HL-60 (cell line): Measurements from ENCODE around the gene KATNAL2.
A peak's percentile ranks its signal among the peaks of the same experiment; 100 is the strongest.

Experiments used
- DNase-seq, 2 experiments: peaks; one replicate each; pipeline ENCODE4 v3.0.0-alpha.2; 2010 to 2020; ENCODE audit warnings: low read depth in 1 of 2, low spot score in 1 of 2
- H3K27ac ChIP-seq: fragments of 250-450 bp; sonication (Bioruptor Pico); replicated peaks from 2 replicates; pipeline ENCODE4 v1.5.1; 2020; ENCODE audit warnings: mild to moderate bottlenecking, moderate library complexity
- H3K27me3 ChIP-seq: fragments of 250-450 bp; sonication (Bioruptor Pico); 2 replicates; pipeline ENCODE4 v1.5.1; 2021; ENCODE audit warnings: mild to moderate bottlenecking, moderate library complexity; ENCODE audit not compliant: insufficient read depth, poor library complexity, severe bottlenecking
- H3K4me3 ChIP-seq: replicated peaks from 2 replicates; pipeline ENCODE4 v1.5.1; 2011; ENCODE audit warnings: mild to moderate bottlenecking, control low read depth, low read length; ENCODE audit not compliant: insufficient read depth
- CTCF ChIP-seq: IDR thresholded peaks from one replicate; pipeline ENCODE4 v1.5.1; 2011; ENCODE audit warnings: low read length, control low read depth, inconsistent platforms; ENCODE audit not compliant: insufficient read depth
- GABPA ChIP-seq: IDR thresholded peaks from 2 replicates; pipeline ENCODE4 v1.6.1; 2012; ENCODE audit warnings: low read depth
- POLR2AphosphoS5 ChIP-seq: IDR thresholded peaks from 2 replicates; pipeline ENCODE4 v1.6.1; 2012; ENCODE audit warnings: low read depth
- REST ChIP-seq: IDR thresholded peaks from 2 replicates; pipeline ENCODE4 v1.6.1; 2012; ENCODE audit warnings: low read depth; ENCODE audit not compliant: insufficient replicate concordance
- SPI1 ChIP-seq: IDR thresholded peaks from 2 replicates; pipeline ENCODE4 v1.6.1; 2012; ENCODE audit warnings: low read depth, mild to moderate bottlenecking, borderline replicate concordance
- long read RNA-seq: library from polyadenylated mRNA; unstranded; transcript quantifications from one replicate; pipeline ENCODE4 v2.0.0, GENCODE V29; 2020

KATNAL2 gene
- long read RNA-seq, partial matches to known transcripts, result 7 of 25 reads
- long read RNA-seq, other reads (novel, unspliced or antisense), result 18 of 25 reads

DNA sequence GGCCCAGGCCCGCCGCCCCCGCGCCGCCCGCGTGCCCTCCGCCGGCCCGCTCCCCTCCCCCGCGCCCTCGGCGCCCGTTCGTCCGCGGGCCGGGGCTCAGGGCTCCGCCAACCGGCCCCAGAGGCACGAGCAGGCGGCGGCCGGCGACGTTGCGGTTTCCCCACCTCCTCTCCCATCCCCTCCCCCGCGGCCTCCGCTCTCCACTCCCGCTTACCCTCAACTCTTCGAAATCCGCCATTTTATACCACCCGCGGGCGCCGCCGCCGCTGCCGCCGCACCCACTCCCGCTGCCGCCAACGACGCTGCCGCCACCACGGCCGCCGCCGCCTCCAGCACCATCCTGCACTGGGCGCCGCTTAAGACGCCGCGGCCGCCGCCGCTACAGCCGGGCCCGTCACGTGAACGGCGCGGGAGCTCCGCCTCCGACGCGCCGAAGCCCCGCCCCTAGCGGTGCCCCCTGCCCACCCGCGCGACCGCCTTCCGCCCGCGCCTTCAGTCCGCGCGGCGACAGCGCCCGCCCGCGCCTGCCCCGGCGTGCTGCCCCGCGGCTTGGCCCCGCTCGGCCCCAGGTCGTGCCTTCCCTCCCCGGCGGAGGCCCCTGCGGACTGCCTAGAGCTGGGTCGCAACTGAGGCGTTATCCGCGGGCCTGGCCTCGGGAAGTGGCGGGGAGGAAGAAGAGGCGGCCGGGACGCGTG, at the start of gene KATNAL2, which contains the start of gene PIAS2:
KATNAL2 (plus strand) TSS at position 495 of the 695 bp plus-strand sequence. CDS start 29,271 bp downstream, outside the sequence.
PIAS2 (minus strand) TSS at position 400 of the 695 bp plus-strand sequence; CDS start at position 238, 162 bp downstream.
- Histone ChIP-seq H3K27ac (peak within 1 kb of the TSS; percentile 88), H3K27me3 (no peaks in the 10 kb centered on the region), H3K4me3 (peak within 1 kb of the TSS; percentile 89)
- peak; percentile 79 for DNase-seq
- TF ChIP-seq SPI1 (no peak), POLR2AphosphoS5 (peak; percentile 90)

GRCh38 chr18:46868169-46868921, 49.1 kb upstream of the KATNAL2 start:
- Histone ChIP-seq H3K27ac (no peak overlapping the region), H3K27me3 (no peaks in the 10 kb centered on the region), H3K4me3 (no peak overlapping the region)
- TF ChIP-seq SPI1, result peak; percentile 29; the same call in 1 of the 2 replicates
- no peak for TF ChIP-seq POLR2AphosphoS5
- TF ChIP-seq REST, result no peak
- DNase-seq, result peak; percentile 11 to 24

DNA sequence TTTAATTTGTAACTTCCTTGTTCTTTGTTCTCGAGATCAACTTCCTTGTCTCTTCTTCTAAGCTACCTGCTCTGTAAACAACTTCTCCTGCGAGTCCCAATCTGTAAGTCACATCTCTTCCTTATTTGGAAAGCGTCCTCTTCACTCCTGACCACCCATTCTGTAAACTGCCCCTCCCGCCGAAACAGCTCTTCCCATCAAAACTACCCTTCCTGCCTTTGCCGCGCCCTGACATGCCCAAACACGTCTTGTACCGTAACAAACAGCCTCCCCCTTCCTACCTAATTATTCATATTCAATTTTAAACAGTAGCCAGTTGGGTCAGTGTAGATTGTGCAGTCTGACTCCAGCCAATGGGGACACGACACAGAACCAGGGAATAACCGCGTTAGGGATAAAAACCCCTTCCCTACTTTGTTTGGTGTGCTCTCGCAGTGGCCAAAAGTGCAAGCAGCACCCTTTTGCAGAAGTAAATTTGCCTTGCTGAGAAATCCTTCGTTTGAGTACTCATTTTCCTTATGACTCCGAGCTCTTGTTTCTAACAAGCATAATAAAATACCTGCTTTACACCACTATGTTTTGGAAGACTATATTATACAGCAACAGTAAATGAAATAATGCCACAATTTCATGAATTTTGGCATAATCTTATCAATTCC, 39.9 kb upstream of the KATNAL2 start:
- no peak overlapping the region for H3K4me3 ChIP-seq
- TF ChIP-seq SPI1 (peak; percentile 72; the same call in 1 of the 2 replicates), REST (no peak), CTCF (no peak)
- peak in 1 of 2 experiments; percentile 50 for DNase-seq
- H3K27ac ChIP-seq, result peak overlapping the region; percentile 29
- no peaks in the 10 kb centered on the region for H3K27me3 ChIP-seq

- TF ChIP-seq POLR2AphosphoS5 (no peak), REST (no peak), CTCF (no peak), GABPA (no peak), SPI1 (no peak)
- Histone ChIP-seq H3K27me3 (no peaks in the 10 kb centered on the region), H3K4me3 (no peak overlapping the region), H3K27ac (no peak overlapping the region)
- DNase-seq, result no peak
Measured at GRCh38 chr18:46883180-46883579, 34.2 kb upstream of the KATNAL2 start.
